Activated naive CD4-positive, alpha-beta T cell treated with Interleukin-2 at 50 U/mL for 16 hours (primary cell): ENCODE measurements around the gene FOS.
"Not testable (repeated sequence)": the region's sequence is repeated elsewhere in the genome, so short reads cannot be mapped to it uniquely, and the experiment has no call there.

Source experiments
- DNase-seq: peaks from one replicate; pipeline ENCODE4 v3.0.0-alpha.2; 2020

The FOS gene

DNA sequence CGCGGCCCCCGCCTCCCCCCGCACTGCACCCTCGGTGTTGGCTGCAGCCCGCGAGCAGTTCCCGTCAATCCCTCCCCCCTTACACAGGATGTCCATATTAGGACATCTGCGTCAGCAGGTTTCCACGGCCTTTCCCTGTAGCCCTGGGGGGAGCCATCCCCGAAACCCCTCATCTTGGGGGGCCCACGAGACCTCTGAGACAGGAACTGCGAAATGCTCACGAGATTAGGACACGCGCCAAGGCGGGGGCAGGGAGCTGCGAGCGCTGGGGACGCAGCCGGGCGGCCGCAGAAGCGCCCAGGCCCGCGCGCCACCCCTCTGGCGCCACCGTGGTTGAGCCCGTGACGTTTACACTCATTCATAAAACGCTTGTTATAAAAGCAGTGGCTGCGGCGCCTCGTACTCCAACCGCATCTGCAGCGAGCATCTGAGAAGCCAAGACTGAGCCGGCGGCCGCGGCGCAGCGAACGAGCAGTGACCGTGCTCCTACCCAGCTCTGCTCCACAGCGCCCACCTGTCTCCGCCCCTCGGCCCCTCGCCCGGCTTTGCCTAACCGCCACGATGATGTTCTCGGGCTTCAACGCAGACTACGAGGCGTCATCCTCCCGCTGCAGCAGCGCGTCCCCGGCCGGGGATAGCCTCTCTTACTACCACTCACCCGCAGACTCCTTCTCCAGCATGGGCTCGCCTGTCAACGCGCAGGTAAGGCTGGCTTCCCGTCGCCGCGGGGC is at the start of gene FOS:
Gene FOS (plus strand): TSS at position 407 of the 731 bp plus-strand sequence. CDS start 155 bp downstream, at position 562.
- peak; percentile 90 for DNase-seq

DNA sequence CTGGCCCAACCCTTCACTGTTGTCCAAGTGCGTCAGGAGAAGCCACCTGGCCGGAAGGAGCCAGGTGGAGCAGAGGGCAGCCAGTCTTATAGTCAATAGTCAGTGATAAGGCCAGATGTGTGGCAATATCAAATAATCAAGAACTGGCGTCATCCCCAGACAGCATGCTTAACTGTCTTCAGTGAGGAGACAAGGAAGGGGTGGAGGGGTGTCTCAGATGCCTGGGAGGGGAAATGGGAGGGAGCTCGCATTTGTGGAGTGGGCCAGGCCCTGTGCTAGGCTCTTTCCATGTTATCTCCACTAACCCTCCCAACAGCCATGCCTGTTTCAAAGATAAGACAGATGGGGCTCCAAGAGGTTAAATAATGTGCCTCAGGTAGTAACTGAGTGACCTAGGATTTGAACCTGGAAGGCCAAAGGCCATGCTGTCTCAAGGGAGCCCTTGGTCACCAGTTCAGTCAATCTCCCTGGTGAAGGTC is 48.9 kb upstream of the FOS start:
- DNase-seq, result no peak

DNA sequence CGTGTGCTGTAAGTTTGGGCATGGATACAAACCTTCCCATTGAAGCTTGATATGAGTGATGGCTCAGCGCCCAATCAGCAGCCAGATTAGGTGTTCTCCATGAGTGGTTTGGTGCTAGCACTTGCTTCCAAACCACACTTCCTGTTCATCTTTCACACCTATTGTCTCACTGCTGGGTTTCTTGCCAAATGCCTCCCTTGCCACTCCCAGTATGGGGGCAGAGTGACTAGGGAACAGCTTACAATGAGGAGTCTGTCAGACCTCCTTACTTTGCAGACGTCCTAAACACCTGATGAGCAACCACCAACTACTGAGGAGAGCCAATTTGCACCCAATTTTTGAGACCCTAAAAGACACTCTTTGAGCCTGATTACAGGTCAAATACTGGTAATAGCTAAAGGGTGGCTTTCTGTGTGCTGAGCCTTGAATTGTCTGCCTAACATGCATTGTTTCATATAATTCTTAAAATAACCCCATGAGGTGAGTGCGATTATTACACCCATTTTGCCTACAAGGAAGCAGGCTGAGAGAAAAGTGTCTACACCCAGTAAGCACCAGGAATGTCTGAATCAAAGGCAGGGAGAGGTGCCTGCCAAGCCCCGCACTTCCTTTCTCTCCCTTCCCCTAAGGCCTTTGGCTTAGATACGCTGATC is 48.4 kb upstream of the FOS start:
- DNase-seq, result peak; percentile 47

DNA sequence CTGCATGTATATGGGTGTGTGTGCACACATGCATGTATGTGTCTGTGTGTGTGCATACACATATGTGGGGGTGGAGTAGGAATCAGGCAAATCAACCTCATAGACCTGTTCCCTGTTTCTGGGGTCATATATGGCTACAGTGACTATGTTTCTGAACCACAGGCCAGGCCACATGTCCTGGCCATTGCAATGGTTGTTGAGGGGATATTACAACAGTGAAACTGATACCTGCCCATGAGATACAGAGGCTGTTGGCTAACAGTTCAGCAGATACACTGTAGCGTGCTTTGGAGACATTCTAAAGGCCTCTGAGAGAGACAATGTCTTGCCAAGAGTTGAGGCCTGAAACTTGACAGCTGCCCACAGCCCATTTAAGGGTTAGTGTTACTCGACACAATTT is 47.3 kb upstream of the FOS start:
- DNase-seq, result no peak

DNA sequence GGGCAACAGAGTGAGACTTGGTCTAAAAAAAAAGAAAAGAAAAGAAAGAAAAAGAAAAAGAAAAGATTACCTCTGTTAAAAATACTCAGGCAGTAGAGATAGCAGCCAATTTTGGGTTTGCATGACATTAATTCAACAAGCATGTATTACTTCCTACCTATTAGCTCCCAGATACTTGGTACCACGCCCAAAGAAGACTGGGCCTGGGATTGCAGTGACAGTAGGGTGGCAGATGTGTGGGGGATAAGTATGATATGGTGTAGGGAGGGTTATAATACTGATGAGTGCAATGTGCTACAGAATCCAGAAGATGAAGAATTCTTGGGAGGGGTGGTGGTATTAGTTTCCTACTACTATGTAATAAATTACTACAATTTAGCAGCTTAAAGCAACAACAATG is 46.4 kb upstream of the FOS start:
- no peak for DNase-seq

DNA sequence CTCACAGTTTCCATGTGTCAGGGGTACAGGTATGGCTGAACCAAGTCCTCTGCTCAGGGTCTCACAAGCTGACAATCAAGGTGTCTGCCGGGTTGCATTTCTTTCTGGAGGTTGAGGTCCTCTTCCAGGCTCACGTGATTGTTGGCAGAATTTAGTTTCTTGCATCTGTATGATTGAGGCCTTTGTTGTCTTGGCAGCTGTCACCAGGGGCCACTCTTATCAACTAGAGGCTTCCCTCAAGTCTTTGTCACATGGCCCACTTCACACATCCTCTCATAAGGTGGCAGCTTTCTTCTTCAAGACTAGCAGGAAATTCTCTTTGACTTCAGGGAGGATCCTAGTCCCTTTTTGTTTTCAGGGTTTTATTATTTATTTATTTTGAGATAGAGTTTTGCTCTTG is 46.0 kb upstream of the FOS start:
- DNase-seq, result peak; percentile 19

DNA sequence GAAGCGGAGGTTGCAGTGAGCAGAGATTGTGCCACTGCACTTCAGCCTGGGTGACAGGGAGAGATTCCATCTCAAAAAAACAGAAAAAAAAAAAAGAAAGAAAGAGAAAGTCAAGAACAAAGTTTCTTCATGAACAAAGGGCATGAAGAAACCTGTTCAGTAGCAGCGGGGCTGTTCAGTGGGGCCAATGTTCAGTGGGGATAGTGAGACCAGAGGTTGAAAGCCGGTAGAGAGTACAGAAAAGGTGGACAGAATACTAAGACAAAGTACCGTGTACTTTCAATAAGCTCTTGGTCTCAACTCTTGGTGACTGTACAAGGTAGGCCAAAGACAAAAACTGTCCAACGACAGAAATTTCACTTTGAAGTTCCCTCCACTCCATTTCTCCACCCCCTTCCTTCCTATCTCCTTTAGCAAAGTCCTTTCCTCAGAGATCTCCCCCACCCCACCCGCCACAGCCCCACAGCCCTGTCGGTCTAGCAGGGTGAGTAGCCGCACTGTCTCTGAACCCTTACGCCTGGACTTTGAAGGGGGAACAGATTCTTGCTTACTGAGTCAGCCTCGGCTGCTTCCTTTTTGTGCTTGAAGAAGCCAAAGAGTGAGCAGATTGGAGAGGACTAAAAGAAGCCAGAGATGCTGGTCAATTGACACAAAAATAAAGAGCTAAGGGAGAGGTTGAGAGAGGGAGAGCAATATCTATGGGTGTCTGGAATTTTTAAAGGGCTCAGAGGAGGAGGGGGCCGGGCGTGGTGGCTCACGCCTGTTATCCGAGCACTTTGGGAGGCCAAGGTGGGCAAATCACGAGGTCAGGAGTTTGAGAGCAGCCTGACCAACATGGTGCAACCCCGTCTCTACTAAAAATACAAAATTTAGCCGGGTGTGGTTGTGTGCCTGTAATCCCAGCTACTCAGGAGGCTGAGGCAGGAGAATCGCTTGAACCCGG is 44.2 kb upstream of the FOS start:
- no peak for DNase-seq

DNA sequence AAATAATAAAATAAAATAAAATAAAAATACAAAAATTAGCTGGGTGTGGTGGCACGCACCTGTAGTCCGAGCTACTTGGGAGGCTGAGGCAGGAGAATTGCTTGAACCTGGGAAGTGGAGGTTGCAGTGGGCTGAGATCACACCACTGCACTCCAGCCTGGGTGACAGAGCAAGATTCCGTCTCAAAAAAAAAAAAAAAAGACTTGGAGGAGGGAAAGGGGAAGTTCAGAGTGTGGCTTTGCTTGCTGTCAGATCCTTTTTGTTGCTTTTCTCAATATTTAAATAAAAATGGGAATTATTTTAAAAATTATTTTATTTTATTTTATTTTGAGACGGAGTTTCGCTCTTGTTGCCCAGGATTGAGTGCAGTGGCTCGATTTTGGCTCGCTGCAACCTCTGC is 43.4 kb upstream of the FOS start:
- DNase-seq, result not testable (repeated sequence)

DNA sequence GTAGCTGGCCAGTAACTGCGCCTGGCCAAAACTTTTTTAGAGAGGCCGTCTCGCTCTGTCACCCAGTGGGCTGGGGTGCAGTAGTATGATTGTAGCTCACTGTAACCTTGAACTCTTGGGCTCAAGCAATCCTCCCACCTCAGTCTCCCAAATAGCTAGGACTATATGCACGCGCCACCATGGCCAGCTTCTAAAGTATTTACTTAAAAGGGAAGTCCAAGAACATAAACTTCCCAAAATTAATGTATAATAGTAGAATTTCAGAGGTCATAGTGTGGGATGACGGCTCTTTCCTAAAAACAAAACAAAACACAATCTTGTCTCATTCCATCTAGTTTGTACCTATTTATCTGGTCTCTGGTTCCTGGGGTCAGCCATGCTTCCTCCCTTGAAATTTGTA is 42.2 kb upstream of the FOS start:
- no peak for DNase-seq

DNA sequence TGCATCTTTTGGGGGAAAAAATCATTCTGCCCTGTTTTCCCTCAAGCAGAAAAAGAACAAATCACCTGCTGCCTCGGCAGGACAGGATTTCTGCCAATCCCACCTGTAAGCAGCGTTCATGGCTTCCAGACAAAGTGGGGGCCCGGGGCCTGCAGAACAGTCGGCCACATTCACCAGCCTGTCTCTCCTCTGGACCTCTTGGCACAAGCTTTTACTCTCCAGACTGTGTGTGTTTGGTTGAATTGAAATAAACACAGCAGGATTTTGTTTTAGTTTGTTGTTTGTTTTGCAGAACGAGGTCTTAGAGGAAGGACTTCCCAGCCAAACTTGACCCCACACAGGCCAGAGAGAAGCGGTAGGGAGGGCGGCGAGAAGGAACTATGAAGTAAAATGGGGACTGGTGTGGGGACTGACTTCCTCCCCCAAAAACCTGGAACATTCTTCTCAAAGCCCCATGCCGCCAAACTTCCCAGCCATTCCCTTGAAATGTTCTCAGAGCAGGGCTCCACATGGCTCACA is 41.7 kb upstream of the FOS start:
- no peak for DNase-seq

DNA sequence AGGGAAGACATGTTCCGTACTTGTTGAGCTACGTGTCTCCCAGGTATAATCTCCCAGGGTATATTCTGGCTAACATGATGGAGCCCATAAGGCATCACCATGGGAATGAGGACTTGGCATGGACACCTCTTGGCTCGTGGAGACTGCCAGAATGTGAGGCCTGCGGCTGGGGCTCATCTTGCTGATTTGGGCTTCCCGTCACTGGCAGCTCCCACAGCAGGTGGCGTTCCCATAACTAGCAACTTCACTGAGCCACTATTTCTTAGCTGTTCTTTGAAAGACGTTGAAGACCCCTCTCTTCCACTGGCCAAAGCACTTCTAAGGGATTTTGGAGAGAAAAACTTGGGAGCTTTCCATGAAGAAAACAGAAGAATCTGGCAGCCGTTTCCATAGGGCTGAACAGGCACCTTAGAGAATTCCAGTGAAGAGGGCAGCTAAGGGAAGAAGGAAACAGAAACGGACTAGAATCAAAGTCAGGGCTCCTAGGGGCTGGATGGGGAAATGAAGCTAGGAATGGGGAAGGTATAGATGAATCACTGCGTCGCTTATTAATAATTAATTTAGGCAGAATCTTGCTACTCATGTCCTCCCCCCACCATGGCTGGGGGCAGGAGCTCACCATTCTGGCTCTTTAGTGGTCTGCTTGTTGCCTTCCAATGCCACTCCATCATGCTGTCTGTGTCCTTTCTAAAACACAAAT is 39.7 kb upstream of the FOS start:
- no peak for DNase-seq

DNA sequence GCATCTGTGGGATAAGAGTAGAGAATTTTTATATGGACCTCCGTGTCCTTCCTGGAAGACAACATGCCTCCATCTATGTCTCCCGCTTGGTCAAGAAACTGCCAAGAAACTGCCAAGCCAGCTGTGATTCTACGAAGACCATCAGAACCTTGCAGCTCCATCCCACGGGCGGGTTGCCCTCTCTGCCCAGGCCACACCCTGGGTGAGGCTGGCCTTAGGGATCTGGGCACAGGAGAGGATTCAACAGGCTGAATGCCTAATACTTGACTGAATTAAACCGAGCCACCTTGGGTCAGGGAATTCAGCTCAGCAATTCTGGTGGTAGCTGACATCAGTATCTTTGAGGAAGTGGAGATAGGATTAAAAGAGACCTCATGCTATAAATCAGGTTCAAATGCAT is 37.8 kb upstream of the FOS start:
- DNase-seq, result no peak

DNA sequence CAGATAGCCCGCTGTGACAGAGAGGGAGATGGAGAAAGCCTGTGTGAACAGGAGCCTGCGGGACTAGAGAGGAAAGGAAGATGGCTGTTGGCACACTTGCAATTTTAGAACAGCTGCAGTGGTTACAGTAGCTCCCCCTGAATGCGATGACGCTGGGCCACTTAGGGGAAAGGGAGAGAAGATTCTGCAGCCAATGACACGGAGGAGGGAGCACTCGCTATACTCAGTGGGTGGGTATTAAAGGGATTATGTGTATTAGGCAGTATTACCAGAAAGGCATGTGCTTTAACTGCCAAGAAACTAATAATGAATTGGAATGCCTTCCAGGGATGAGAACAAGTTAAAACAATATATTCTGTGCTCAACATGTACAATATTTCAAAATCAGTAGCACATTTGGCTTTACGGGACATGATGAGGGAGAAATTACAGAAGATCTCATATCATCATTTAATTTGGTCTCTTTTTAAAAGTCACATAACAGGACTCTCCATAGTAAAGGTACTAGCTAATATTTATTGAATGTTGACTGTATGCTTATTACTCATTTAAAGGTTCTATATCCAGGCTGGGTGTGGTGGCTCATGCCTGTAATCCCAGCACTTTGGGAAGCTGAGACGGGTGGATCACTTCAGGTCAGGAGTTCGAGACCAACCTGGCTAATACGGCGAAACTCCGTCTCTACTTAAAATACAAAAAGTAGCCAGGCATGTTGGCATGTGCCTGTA is 35.9 kb upstream of the FOS start:
- no peak for DNase-seq

DNA sequence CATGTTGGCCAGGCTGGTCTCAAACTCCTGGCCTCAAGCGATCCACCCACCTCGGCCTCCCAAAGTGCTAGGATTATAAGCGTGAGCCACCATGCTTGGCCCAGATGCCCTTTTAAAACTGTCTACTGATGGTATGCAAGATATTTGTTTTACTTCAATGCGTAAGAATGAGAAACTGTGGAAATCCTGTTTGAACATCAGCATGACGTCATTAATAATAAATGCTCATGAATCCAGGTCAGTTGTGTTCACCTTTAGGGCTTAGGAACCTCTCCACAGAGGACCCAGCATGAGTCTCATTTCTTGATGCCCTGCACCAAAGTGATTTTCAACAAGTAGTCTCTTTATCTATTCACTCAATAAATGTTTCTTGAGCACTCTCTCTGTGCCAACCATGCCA is 34.5 kb upstream of the FOS start:
- no peak for DNase-seq

DNA sequence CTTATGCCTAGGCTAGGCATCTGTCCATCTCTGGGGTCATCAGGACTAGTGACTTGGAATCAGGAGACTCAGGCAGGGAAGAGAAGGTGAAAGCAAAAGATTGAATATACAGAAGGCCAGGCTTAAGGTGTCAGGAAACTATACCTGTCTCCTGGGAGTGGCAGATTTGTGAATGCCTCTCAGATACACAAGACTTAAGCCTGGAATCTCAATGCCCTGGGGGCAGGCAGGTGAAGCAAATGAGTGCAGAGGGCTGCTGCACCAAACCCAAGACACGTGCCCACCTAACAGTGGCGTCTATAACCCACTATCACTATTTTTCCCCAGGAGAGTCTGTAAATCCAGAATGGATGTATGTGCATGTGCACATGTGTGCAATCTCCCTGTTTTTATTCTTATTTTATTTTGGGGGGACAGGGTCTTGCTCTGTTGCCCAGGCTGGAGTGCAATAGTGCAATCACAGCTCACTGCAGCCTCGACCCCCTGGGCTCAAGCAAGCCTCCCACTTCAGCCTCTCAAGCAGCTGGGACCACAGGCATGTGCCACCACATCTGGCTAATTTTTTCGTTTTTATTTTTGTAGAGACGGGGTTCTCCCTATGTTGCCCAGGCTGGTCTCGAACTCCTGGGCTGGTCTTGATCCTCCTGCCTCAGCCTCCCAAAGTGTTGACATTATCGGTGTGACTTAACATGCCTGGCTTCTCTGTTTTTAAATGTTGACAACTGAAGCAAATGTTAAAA is 31.9 kb upstream of the FOS start:
- no peak for DNase-seq

DNA sequence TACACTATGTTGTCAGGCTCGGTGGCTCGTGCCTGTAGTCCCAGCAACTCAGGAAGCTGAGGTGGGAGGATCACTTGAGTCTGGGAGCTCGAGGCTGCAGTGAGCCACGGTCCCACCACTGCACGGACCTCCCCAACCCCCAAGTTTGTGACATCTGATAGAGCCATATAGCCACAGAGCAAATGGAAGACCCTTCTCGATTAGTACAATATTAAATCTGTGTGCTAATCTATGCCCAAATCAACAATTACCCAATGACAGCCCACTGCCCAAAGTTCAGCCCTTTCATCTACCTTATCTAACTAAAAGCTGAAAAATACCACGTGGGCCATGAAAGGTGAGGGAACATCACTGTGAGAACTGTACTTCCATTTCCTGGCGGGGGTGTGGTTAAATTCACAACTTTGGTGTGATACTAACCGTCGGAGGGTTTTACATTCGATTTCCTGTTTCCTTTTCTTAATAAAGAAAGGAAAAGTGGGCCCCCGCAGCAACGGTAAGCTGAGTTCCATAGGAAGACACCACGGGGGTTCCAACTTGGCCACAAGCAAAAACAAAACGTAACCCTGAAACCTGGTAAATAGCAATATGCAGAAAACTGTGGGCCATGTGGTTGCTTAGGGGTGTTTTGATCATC is 31.2 kb upstream of the FOS start:
- DNase-seq, result peak; percentile 78

DNA sequence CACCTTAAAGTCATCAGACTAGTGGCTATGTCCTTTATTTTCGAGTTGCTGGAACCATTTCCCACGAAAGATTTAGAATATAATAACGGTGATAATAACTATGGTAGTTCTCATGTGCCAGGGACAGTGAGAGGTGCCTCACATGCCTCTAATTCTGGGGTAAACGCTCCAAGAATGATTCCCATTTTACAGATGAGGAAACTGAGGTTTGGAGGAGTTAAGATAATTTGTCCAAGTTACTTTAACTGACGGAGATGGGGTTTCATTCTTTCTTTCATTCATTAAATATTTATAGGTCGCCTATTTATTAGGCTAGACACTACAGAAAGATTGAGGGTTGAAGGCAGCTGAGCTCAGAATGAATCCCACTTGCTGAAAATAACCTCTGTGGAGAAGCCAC is 30.7 kb upstream of the FOS start:
- no peak for DNase-seq

DNA sequence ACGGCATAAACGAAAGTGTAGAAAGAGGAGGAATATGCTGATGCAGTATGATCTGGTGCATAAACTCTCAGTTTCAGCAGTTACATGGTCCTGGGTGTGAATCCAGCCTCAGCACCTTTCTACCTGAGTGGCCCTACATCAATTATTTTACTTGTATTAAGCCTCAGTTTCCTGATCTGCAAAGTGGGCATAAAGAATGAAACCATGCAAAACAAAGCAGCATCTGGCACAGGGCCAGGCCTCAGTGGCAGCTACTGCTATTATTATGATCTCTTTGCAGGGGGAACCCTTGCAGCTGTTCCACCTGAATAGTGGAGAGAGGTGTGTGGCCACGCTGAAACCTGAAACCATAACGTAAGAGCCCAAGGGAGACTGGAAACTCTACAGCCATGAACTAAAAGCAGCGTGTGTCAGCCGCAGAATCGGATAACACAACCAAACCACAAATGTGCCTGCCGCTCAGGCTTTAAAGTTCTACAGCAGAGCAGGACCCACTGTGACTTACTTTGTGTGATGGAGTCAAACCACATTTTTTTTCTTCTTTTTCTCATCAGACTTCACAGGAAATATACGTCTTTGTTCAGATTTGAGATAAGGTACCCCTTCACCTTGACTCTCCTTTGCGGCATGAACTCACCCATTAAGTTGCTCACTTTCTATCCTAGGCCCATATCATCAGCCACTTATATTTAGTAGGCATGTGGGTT is 29.2 kb upstream of the FOS start:
- DNase-seq, result peak; percentile 83

DNA sequence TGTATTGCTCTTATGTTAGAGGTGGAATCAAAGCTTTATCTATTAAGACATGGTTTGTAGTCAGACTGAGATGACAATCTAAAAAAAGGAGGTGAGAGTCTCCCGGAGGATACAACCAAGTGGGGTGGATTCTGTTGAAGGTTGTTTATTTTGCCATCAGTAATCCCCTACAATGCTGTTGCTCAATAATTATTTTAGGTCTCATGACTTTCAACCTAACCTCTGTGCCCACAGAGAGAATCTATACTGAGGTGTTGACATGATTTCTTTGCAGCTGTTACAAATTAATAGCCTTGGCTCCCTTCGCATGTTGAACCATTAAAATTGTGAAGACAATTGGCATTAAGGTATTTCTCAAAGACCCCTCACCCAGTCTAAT is 28.7 kb upstream of the FOS start:
- no peak for DNase-seq

DNA sequence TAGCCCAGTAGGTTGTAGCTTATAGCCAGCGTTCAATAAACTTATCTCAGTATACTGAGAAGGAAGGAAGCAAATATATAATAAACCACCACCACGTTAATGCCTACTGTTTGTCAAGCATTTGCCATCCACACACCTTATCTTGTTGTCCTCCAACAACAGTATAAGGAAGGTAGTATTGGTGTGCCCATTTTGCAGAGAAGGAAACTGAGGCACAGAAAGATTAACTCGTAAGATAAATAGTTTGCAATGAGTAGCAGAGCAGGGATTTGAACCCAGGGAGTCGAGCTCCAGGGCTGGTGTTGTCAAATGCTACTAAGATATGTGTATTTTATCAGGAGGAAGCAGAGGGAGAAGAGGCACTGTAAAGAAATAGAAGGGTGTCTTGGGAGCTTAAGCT is 27.8 kb upstream of the FOS start:
- DNase-seq, result no peak
